Posterior cingulate gyrus (tissue), 11 donors: ENCODE results near the gene CCDC90B.
"Not testable (repeated sequence)": the region's sequence is repeated elsewhere in the genome, so short reads cannot be mapped to it uniquely, and the experiment has no call there.

Experiments used
- DNase-seq, 10 donors: peaks; one replicate each; pipeline versions ENCODE4 v3.0.0 to v3.0.0-alpha.2; 2020 to 2021; ENCODE audit warnings: mixed read lengths in 3 of 10
- intact Hi-C: fragments of 100-400 bp; cut with DNase I; formaldehyde crosslinking; loops from one replicate; pipeline ENCODE4 v1.15.1; 2023

Gene CCDC90B, protein sequence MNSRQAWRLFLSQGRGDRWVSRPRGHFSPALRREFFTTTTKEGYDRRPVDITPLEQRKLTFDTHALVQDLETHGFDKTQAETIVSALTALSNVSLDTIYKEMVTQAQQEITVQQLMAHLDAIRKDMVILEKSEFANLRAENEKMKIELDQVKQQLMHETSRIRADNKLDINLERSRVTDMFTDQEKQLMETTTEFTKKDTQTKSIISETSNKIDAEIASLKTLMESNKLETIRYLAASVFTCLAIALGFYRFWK

DNA sequence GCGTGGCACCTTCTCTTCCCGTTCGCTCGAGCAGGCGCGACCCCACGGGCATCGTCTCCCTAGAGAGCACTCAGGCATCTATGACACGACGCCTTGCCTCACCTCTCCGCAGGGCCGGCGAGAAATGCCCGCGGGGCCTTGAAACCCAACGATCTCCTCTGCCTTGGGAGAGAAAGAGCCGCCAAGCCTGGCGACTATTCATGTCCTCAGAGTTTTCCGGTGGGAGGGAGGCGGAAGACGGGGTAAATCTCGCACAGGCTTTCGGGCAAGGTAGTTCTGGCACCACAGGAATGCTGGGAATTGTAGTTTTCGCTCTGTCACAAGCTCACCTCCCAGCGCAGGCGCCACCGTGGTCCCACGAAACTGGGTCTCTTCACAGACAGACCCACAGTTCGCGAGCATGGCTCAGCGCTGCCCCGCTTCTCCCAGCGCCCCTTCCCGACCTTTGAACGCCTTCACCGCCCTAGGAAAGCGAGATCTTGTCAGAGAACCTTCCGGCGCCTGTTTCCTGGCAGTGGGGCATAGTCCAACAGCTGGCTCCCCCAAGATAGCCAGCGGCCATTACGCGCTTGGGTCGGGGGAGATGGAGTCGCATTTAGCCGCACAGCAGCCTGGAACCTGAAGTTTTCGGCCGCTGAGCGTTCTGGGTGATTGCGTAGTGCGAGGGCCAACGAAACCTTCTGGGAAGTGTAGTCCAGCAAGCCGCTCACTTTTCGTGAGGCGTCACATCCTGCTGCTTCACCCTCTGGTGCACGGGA lies at the start of gene CCDC90B:
Gene CCDC90B (minus strand): TSS at position 597 of the 758 bp plus-strand sequence. CDS start 395 bp downstream, at position 202.
- intact Hi-C loops = loop anchor here (2.0 to 10.0 kb wide), 2 partner anchors 93 to 381 kb away; partner anchors contain the start of genes ANKRD42, DDIAS and PRCP
- peak; percentile 95 to 99 (median 98) for DNase-seq

DNA sequence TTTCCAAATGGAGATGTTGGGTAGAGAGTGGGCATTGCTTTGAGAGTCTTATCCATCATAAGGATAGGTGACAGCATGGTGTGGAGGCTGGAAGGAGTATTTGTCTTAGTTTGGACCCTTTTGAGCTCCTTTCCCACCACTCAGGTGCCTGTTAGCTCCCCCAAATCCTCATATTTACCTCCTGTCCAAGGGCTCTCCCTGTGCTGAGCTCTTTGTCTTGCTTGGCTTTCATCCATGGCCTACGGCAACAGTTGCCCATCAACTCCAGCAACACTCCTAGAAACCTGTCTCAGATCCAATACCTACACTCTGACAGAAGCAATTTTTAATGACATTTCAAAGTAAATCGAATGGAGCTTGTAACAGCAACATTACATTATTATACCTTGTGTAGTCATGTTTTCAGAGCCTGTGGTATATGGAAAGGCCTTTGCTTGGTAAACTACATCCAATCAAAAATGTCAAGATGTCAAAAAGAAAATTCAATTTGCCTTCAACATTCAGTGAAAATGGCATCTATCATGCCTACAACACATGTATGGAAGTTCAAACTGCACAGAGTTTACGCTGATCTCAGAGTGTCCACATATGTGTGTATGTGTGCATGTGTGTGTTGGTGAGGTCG lies 49.4 kb upstream of the CCDC90B start:
- DNase-seq = no peak
- intact Hi-C loops = no loop called here

GRCh38 chr11:83330303-83330702 lies 44.1 kb upstream of the CCDC90B start:
- no peak for DNase-seq
- intact Hi-C loops = no loop called here

- no peak for DNase-seq
- intact Hi-C loops = no loop called here
Observed at GRCh38 chr11:83326326-83326725, 40.2 kb upstream of the CCDC90B start.

- intact Hi-C loops = no loop called here
Observed at GRCh38 chr11:83319346-83319745, 33.2 kb upstream of the CCDC90B start.

GRCh38 chr11:83318931-83319330 lies 32.8 kb upstream of the CCDC90B start:
- intact Hi-C loops = no loop called here
- no peak for DNase-seq

More at GRCh38 chr11:83319346-83319745, 33.2 kb upstream of the CCDC90B start:
- no peak for DNase-seq

DNA sequence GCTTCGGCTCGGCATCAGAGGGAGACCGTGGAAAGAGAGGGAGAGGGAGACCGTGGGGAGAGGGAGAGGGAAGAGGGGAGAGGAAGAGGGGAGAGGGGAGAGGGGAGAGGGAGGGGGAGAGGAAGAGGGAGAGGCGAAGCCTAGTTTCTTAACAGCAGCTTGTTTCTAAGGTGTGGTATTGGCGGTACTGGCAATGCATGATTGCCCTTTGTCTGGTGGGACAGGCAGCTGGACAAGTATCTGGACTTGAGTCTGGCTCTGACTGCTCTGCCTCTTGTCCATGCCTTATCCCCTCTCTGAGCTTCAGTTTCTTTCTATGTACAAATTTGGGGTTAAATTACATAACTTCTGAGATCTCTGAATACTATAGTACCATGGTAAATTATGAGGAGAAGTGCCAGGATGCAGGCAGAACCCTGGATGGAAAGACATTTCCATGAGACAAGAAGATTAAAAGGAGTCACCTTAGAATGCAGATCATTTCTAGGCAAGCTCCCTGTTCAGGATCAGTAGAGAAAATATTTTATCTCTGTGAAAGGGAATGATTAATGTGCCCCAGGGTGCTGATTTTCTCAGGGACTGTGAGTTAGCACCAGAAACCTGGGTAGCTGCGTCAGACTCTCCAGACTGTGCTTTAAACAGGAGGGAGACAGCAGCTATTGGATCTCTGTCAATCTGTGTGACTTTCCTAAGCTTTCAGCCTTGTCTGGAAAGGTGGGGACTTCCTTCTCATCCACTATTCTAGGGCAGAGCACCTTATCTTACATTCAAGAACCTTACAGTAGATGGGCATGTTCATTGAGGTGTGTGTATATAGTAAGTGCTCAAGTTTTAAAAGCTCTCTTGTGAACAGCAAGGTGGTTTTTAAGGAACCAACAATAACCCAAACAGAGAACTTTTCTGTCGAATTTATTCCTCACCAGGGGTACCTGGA lies 31.9 kb upstream of the CCDC90B start:
- no peak for DNase-seq
- intact Hi-C loops = no loop called here

DNA sequence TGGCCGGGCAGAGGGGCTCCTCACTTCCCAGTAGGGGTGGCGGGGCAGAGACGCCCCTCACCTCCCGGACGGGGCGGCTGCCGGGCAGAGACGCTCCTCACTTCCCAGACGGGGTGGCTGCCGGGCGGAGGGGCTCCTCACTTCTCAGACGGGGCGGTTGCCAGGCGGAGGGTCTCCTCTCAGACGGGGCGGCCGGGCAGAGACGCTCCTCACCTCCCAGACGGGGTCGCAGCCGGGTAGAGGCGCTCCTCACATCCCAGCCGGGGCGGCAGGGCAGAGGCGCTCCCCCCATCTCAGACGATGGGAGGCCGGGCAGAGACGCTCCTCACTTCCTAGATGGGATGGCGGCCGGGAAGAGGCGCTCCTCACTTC lies 30.7 kb upstream of the CCDC90B start:
- DNase-seq = peak in 1 of 10 donors; percentile 81
- intact Hi-C loops = not testable (repeated sequence)

DNA sequence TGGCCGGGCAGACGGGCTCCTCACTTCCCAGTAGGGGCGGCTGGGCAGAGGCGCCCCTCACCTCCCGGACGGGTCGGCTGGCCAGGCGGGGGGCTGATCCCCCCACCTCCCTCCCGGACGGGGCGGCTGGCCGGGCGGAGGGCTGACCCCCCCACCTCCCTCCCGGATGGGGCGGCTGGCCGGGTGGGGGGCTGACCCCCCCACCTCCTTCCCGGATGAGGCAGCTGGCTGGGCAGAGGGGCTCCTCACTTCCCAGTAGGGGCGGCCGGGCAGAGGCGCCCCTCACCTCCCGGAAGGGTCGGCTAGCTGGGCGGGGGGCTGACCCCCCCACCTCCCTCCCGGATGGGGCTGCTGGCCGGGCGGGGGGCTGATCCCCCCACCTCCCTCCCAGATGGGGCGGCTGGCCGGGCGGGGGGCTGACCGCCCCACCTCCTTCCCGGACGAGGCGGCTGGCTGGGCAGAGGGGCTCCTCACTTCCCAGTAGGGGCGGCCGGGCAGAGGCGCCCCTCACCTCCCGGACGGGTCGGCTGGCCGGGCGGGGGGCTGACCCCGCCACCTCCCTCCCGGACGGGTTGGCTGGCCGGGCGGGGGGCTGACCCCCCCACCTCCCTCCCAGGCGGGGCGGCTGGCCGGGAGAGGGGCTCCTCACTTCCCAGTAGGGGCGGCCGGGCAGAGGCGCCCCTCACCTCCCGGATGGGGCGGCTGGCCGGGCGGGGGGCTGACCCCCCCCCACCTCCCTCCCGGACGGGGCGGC lies 30.2 kb upstream of the CCDC90B start:
- DNase-seq = peak in 1 of 10 donors; percentile 81
- intact Hi-C loops = not testable (repeated sequence)

DNA sequence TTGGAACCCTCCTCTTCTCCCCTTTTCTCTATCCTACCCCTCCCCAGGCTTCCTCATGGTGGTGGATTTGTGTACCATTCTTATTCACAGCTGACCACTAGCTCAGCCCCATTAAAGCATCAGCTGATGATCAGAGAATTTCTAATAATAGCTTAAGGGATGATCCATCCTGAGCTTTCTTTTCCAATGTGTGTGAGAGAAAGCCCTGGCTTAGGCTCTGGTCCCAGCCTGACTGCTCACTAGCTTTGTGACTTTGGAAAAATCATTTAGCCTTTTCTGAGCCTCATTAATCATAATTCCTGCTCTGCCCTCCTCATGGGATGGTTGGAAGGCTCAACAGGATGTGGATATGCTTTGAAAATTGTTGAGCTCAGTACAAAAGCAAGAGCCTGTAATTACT lies 26.3 kb upstream of the CCDC90B start:
- no peak for DNase-seq
- intact Hi-C loops = no loop called here

- intact Hi-C loops = no loop called here
- DNase-seq = no peak
Observed at GRCh38 chr11:83311701-83312100, 25.5 kb upstream of the CCDC90B start.

DNA sequence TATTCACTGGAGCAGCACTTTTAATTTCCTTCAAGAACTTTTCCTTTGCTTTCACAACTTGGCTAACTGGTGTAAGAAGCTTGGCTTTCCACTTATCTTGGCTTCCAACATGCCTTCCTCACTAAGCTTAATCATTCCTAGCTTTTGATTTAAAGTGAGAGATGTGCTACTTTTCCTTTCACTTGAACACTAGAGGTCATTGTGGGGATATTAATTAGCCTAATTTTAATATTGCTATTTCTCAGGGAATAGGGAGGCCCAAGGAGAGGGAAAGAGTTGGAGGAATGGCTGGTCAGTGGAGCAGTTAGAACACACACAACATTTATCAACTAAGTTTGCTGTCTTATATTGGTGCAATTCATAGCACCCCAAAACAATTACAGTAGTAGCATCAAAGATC lies 24.6 kb upstream of the CCDC90B start:
- intact Hi-C loops = no loop called here
- DNase-seq = no peak

GRCh38 chr11:83308536-83308935 lies 22.4 kb upstream of the CCDC90B start:
- DNase-seq, intact Hi-C loops: not testable (repeated sequence)

- no peak for DNase-seq
- intact Hi-C loops = no loop called here
Observed at GRCh38 chr11:83306200-83307080, 20.3 kb upstream of the CCDC90B start.

- DNase-seq = no peak
- intact Hi-C loops = no loop called here
Observed at GRCh38 chr11:83303316-83303715, 17.1 kb upstream of the CCDC90B start.

DNA sequence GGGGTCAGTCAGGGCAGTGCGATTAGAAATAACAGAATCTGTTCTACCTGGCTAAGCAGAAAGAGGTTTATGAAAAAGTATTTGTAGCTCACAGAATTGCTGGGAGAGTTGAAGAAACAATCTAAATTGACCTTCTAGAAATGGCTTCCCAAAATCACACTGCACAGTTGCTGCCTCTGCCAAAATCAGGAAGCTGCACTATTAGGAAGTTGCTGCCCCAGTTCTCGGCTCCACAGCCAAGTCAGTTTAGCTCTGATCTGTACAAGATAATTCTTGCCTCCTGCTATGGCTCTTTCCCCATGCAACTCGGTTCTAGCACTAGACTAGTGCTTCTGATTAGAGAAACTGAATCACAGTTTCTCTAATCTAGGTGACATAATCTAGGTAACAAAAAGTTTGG lies 16.0 kb upstream of the CCDC90B start:
- no peak for DNase-seq
- intact Hi-C loops = no loop called here

DNA sequence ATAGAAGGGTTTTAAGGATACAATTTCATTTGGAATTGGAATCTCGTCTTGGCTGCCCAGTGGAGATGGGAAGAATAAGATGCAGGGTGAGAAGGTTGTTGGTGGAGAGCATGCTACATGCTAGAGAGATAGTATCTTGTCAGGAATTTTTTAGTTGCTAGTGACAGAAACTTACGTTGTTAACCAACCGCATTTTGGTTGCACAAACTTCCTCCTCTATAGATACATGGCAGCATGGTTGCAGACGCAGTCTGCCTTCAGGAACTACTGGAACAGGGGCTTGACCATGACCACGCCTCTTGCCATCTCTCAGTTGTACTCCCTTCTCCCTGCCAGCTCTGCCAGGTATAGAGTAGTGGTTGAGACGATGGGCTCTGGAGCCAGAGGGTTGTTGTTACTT lies 13.5 kb upstream of the CCDC90B start:
- no peak for DNase-seq
- intact Hi-C loops = no loop called here

DNA sequence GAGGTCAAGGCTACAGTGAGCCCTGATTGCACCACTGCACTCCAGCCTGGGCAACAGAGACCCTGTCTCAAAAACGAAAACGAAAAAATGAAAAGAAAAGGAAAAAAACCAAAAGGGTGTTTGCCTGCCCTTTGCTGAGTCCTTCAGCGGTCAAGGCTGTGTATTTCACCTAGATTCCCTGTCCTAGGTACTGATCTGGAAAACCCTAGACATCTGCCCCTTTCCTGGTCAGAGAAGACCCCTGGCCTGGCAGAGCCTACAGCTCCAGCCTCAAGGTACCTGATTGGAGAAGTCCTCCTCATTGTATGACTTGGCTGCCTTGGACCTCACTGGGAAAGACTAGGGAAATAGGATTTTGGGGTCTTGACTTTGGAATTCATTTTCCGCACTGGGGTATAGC lies 8.0 kb upstream of the CCDC90B start:
- DNase-seq = no peak
- intact Hi-C loops = loop anchor here (5.0 kb wide), 1 partner anchor 378 kb away; no protein-coding TSS in a partner anchor

DNA sequence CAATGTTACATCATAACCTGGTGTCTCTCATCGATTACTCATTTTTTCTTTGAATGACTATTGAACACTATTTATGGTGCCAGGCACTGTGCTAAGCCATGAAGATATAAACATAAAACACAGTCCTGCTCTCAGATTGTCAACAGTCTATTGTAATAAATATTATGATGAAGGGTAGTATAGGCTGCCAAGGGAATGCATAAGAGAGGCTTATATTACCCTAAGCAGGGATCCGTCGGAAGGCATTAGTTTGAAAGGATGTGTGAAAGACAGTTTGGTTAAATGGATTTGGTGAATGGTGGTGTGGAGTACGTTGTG lies 7.2 kb upstream of the CCDC90B start:
- intact Hi-C loops = loop anchor here (1.0 to 5.0 kb wide), 2 partner anchors 379 to 523 kb away; no protein-coding TSS in a partner anchor
- DNase-seq = no peak
